ENCODE measurements around the gene CTNNA3.

Gene CTNNA3

GRCh38 chr10:67257427-67258144, 438.4 kb downstream of the CTNNA3 start (continued):
- no peak for TF ChIP-seq PRDM2 (tag by site-specific recombination; IDR thresholded peaks at IDR 0.05; ENCODE audit: borderline replicate concordance)
- no peak for TF ChIP-seq ZNF416 (tag by site-specific recombination; IDR thresholded peaks at IDR 0.05)
- no peak for TF ChIP-seq ZNF10 (tag by site-specific recombination; IDR thresholded peaks at IDR 0.05)
- no peak for TF ChIP-seq RBAK (tag by site-specific recombination; IDR thresholded peaks at IDR 0.05)
- TF ChIP-seq EGR2 (tag by site-specific recombination; IDR thresholded peaks at IDR 0.05; ENCODE audit: low read depth): no peak
- TF ChIP-seq ZNF639 (tag by site-specific recombination; IDR thresholded peaks at IDR 0.05): no peak
- no peak for TF ChIP-seq ZNF768 (tag by site-specific recombination; IDR thresholded peaks at IDR 0.05)
- no peak for TF ChIP-seq ZNF501 (tag by site-specific recombination; IDR thresholded peaks at IDR 0.05)
- TF ChIP-seq TSHZ1 (tag by site-specific recombination; IDR thresholded peaks at IDR 0.05; ENCODE audit: borderline replicate concordance): no peak
- no peak for TF ChIP-seq ZNF596 (tag by site-specific recombination; IDR thresholded peaks at IDR 0.05)

GRCh38 chr10:67257018-67257417, 439.0 kb downstream of the CTNNA3 start:
- H3K9me3 ChIP-seq (ENCODE audit: control insufficient read depth, insufficient read depth, low read depth, low read length): no peaks in the 10 kb centered on the region
- ChIA-PET POLR2A (interaction anchor here (0.5 kb wide), 1 partner anchor 18 kb away, joined by 3 read pairs; no protein-coding TSS in a partner anchor), CTCF (interaction anchor here (1.6 kb wide), 1 partner anchor 329 kb away, joined by 4 read pairs; no protein-coding TSS in a partner anchor)
- TF ChIP-seq WT1 (tag by site-specific recombination; IDR thresholded peaks at IDR 0.05): peak; percentile 62
- TF ChIP-seq ZNF510 (tag by site-specific recombination; IDR thresholded peaks at IDR 0.05; ENCODE audit: insufficient replicate concordance): no peak
- TF ChIP-seq, protein P1, sequence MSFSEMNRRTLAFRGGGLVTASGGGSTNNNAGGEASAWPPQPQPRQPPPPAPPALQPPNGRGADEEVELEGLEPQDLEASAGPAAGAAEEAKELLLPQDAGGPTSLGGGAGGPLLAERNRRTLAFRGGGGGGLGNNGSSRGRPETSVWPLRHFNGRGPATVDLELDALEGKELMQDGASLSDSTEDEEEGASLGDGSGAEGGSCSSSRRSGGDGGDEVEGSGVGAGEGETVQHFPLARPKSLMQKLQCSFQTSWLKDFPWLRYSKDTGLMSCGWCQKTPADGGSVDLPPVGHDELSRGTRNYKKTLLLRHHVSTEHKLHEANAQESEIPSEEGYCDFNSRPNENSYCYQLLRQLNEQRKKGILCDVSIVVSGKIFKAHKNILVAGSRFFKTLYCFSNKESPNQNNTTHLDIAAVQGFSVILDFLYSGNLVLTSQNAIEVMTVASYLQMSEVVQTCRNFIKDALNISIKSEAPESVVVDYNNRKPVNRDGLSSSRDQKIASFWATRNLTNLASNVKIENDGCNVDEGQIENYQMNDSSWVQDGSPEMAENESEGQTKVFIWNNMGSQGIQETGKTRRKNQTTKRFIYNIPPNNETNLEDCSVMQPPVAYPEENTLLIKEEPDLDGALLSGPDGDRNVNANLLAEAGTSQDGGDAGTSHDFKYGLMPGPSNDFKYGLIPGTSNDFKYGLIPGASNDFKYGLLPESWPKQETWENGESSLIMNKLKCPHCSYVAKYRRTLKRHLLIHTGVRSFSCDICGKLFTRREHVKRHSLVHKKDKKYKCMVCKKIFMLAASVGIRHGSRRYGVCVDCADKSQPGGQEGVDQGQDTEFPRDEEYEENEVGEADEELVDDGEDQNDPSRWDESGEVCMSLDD (tag by site-specific recombination; IDR thresholded peaks at IDR 0.05): no peak
- TF ChIP-seq KLF1 (tag by site-specific recombination; IDR thresholded peaks at IDR 0.05): no peak
- no peaks in the 10 kb centered on the region for H3K36me3 ChIP-seq (ENCODE audit: control insufficient read depth in 2 of 2, insufficient read depth in 1 of 2, low read length in 2 of 2)
- H3K27ac ChIP-seq (ENCODE audit: extremely low read depth, low read depth, low read length): no peak overlapping the region
- H3K4me1 ChIP-seq (ENCODE audit: control insufficient read depth, insufficient read depth, low read length): peaks cover 14% of the 10 kb centered on the region; the same call in 1 of the 2 replicates
- H3K4me3 ChIP-seq (ENCODE audit: low read depth, low read length): no peak overlapping the region
